SK-N-MC (cell line): Measurements from ENCODE around the gene HEYL.

Source experiments
- EZH2 ChIP-seq: fragments of 200-600 bp; sonication (generic); IDR thresholded peaks from one replicate; pipeline ENCODE4 v1.6.1; 2017; ENCODE audit warnings: antibody characterized with exemption
- POLR2AphosphoS5 ChIP-seq: IDR thresholded peaks from 2 replicates; pipeline ENCODE4 v1.6.1; 2012; ENCODE audit warnings: mild to moderate bottlenecking, low read depth, low read length, borderline replicate concordance

- no peak for TF ChIP-seq POLR2AphosphoS5
- no peak for TF ChIP-seq EZH2
These were observed 29.7 kb downstream of the HEYL start for GRCh38 chr1:39609618-39610331.
